HEK293 (cell line): ENCODE measurements around the gene TRAPPC2L.

Experiments
- CTCF ChIA-PET: fragments of 350-600 bp; formaldehyde crosslinking; extraction: SDS; loops from one replicate; lab custom pipeline; 2021; ENCODE audit warnings: antibody characterized with exemption; lab: Yijun Ruan, JAX
- POLR2A ChIA-PET: fragments of 300-600 bp; formaldehyde crosslinking; extraction: SDS; loops from one replicate; lab custom pipeline; 2020; ENCODE audit warnings: antibody characterized with exemption, inconsistent platforms; lab: Yijun Ruan, JAX
- H3K27ac ChIP-seq: fragments of 200-500 bp; sonication (Bioruptor generic); 2 replicates; pipeline ENCODE4 v1.5.1; 2014; ENCODE audit warnings: low read depth, low read length, control low read depth, inconsistent platforms; ENCODE audit errors: extremely low read depth
- H3K36me3 ChIP-seq, 2 experiments: fragments of 200-500 bp in 1 of 2; sonication (Bioruptor generic) in 1 of 2; 1 replicate in 1 of 2; 2 replicates in 1 of 2; pipeline ENCODE4 v1.5.1; 2014 to 2017; ENCODE audit warnings: inconsistent platforms in 2 of 2, low read length in 2 of 2; ENCODE audit not compliant: control insufficient read depth in 2 of 2, insufficient read depth in 1 of 2
- H3K4me1 ChIP-seq: fragments of 200-500 bp; sonication (Bioruptor generic); 2 replicates; pipeline ENCODE4 v1.5.1; 2014; ENCODE audit warnings: mild to moderate bottlenecking, low read length, inconsistent platforms; ENCODE audit not compliant: control insufficient read depth, insufficient read depth
- H3K4me3 ChIP-seq: 2 replicates; pipeline ENCODE4 v1.5.1; 2011; ENCODE audit warnings: low read depth, mild to moderate bottlenecking, control low read depth, low read length, moderate library complexity
- H3K9me3 ChIP-seq: fragments of 200-500 bp; sonication (Bioruptor generic); 2 replicates; pipeline ENCODE4 v1.5.1; 2014; ENCODE audit warnings: low read depth, low read length, inconsistent platforms; ENCODE audit not compliant: control insufficient read depth, insufficient read depth
- KLF7 ChIP-seq: fragments of 450-650 bp; formaldehyde crosslinking; IDR thresholded peaks from 2 replicates; pipeline ENCODE4 v1.5.1; 2016; ENCODE audit warnings: missing biosample characterization, missing genetic modification characterization, borderline replicate concordance
- MEIS1 ChIP-seq: sonication (generic); formaldehyde crosslinking; IDR thresholded peaks from 2 replicates; pipeline ENCODE4 v1.8.1; 2022; ENCODE audit warnings: missing genetic modification reagents, mild to moderate bottlenecking, borderline replicate concordance
- WT1 ChIP-seq: fragments of 450-650 bp; formaldehyde crosslinking; IDR thresholded peaks from 2 replicates; pipeline ENCODE4 v1.5.1; 2016; ENCODE audit warnings: missing biosample characterization, missing genetic modification characterization
- YY2 ChIP-seq: fragments of 450-650 bp; formaldehyde crosslinking; IDR thresholded peaks from 2 replicates; pipeline ENCODE4 v1.5.1; 2016; ENCODE audit warnings: missing biosample characterization, missing genetic modification characterization
- ZFHX2 ChIP-seq: fragments of 450-650 bp; formaldehyde crosslinking; conservative IDR thresholded peaks from 2 replicates; pipeline ENCODE4 v1.5.1; 2016; ENCODE audit warnings: missing biosample characterization, missing genetic modification characterization
- ZNF112 ChIP-seq: fragments of 450-650 bp; formaldehyde crosslinking; IDR thresholded peaks from 2 replicates; pipeline ENCODE4 v1.5.0; 2017; ENCODE audit warnings: missing biosample characterization, missing genetic modification characterization
- ZNF18 ChIP-seq: fragments of 450-650 bp; formaldehyde crosslinking; IDR thresholded peaks from 2 replicates; pipeline ENCODE4 v1.5.1; 2016; ENCODE audit warnings: missing biosample characterization, missing genetic modification characterization
- ZNF362 ChIP-seq: fragments of 450-650 bp; formaldehyde crosslinking; IDR thresholded peaks from 2 replicates; pipeline ENCODE4 v1.5.1; 2016; ENCODE audit warnings: missing biosample characterization, missing genetic modification characterization
- ZNF366 ChIP-seq: fragments of 450-650 bp; formaldehyde crosslinking; conservative IDR thresholded peaks from 2 replicates; pipeline ENCODE4 v1.5.1; 2016; ENCODE audit warnings: missing biosample characterization, missing genetic modification characterization
- ZNF510 ChIP-seq: fragments of 450-650 bp; formaldehyde crosslinking; IDR thresholded peaks from 2 replicates; pipeline ENCODE4 v1.5.1; 2018; ENCODE audit warnings: mild to moderate bottlenecking, missing genetic modification characterization, missing biosample characterization; ENCODE audit not compliant: insufficient replicate concordance
- ZNF610 ChIP-seq: fragments of 450-650 bp; formaldehyde crosslinking; IDR thresholded peaks from 2 replicates; pipeline ENCODE4 v1.5.1; 2016; ENCODE audit warnings: missing biosample characterization, missing genetic modification characterization, borderline replicate concordance
- ZNF677 ChIP-seq: fragments of 450-650 bp; IDR thresholded peaks from 2 replicates; pipeline ENCODE4 v1.5.0; 2018; ENCODE audit warnings: missing biosample characterization, mild to moderate bottlenecking, missing genetic modification characterization, moderate library complexity
- ZNF747 ChIP-seq: fragments of 450-650 bp; formaldehyde crosslinking; IDR thresholded peaks from 2 replicates; pipeline ENCODE4 v1.5.1; 2016; ENCODE audit warnings: missing biosample characterization, missing genetic modification characterization
- ZNF785 ChIP-seq: fragments of 450-650 bp; formaldehyde crosslinking; IDR thresholded peaks from 2 replicates; pipeline ENCODE4 v1.5.1; 2016; ENCODE audit warnings: missing biosample characterization, missing genetic modification characterization
- ZSCAN16 ChIP-seq: fragments of 450-650 bp; formaldehyde crosslinking; IDR thresholded peaks from 2 replicates; pipeline ENCODE4 v1.5.1; 2016; ENCODE audit warnings: missing biosample characterization, missing genetic modification characterization
- ZXDB ChIP-seq: fragments of 450-650 bp; formaldehyde crosslinking; IDR thresholded peaks from 2 replicates; pipeline ENCODE4 v1.5.1; 2016; ENCODE audit warnings: missing biosample characterization, missing genetic modification characterization
- TF ChIP-seq, protein P1 (sequence below): fragments of 450-650 bp; formaldehyde crosslinking; IDR thresholded peaks from 2 replicates; pipeline ENCODE4 v1.5.1; 2016; ENCODE audit warnings: missing biosample characterization, missing genetic modification characterization, borderline replicate concordance

The TRAPPC2L gene

DNA sequence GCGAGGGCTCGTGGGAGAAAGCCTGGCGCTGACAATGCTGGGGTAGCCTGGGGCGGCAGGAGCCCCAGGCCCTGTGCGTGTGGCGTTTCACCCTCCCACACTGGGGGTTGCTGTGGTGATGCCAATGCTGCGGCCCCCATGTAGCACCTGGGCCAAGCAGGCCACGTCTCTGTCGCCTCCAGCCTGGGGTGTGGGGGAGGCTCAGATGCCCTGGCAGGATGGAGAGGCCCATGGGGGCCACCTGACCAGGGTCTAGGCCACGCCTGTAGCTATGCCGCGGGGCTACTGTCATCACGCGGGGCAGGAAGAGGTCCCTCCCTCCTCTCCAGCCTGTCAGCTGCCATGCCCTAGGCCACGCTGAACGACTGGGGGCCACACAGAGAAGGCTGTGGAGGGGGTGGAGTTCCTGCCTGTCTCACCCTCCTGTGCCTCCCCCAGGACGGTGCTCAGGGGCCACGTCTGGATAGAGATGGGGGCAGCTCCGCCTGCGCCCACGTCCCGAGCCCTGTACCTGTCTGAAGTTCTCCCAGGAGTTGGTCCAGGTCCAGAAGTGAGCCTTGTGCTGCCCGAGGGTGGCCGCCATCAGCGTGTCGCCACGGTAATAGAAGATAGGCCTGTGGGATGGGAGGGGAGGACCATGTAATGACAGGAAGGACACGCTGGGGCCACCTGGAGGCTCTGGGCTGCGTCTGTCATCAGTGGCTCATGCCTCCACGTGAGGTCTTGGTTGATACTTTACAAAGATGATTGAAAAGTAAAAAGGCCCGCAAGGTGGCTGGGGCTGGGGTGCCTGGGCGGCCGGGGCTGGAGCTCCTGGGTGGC lies 32.5 kb upstream of the TRAPPC2L start:
- Histone ChIP-seq H3K4me1 (no peaks in the 10 kb centered on the region), H3K27ac (no peak overlapping the region), H3K4me3 (no peak overlapping the region), H3K36me3 (peaks cover 0 to 8% of the 10 kb centered on the region in 2 experiments; a peak in 1 of 3 replicates), H3K9me3 (no peaks in the 10 kb centered on the region)
- CTCF ChIA-PET, result interaction anchor here (0.6 kb wide), 1 partner anchor 343 kb away, joined by 3 read pairs; no protein-coding TSS in a partner anchor
- TF ChIP-seq ZNF785 (no peak), YY2 (tag by site-specific recombination) (no peak)
- POLR2A ChIA-PET, result no interaction called here

DNA sequence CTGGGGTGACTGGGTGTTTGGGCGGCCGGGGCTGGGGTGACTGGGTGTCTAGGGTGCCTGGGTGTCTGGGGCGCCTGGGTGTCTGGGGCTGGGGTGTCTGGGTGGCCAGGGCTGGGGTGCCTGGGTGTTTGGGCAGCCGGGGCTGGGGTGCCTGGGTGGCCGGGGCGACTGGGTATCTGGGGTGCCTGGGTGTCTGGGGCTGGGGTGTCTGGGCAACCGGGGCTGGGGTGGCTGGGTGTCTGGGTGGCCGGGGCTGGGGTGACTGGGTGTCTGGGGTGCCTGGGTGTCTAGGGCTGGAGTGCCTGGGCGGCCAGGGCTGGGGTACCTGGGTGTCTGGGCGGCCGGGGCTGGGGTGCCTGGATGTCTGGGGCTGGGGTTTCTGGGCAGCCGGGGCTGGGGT lies 31.8 kb upstream of the TRAPPC2L start:
- ChIA-PET POLR2A (no interaction called here), CTCF (interaction anchor here (0.6 kb wide), 1 partner anchor 342 kb away, joined by 3 read pairs; no protein-coding TSS in a partner anchor)
- H3K27ac ChIP-seq, result no peak overlapping the region
- H3K9me3 ChIP-seq, result no peaks in the 10 kb centered on the region
- peaks cover 0 to 8% of the 10 kb centered on the region in 2 experiments; a peak in 1 of 3 replicates for H3K36me3 ChIP-seq
- H3K4me3 ChIP-seq, result no peak overlapping the region
- TF ChIP-seq, protein P1, sequence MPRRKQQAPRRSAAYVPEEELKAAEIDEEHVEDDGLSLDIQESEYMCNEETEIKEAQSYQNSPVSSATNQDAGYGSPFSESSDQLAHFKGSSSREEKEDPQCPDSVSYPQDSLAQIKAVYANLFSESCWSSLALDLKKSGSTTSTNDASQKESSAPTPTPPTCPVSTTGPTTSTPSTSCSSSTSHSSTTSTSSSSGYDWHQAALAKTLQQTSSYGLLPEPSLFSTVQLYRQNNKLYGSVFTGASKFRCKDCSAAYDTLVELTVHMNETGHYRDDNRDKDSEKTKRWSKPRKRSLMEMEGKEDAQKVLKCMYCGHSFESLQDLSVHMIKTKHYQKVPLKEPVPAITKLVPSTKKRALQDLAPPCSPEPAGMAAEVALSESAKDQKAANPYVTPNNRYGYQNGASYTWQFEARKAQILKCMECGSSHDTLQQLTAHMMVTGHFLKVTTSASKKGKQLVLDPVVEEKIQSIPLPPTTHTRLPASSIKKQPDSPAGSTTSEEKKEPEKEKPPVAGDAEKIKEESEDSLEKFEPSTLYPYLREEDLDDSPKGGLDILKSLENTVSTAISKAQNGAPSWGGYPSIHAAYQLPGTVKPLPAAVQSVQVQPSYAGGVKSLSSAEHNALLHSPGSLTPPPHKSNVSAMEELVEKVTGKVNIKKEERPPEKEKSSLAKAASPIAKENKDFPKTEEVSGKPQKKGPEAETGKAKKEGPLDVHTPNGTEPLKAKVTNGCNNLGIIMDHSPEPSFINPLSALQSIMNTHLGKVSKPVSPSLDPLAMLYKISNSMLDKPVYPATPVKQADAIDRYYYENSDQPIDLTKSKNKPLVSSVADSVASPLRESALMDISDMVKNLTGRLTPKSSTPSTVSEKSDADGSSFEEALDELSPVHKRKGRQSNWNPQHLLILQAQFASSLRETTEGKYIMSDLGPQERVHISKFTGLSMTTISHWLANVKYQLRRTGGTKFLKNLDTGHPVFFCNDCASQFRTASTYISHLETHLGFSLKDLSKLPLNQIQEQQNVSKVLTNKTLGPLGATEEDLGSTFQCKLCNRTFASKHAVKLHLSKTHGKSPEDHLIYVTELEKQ (tag by site-specific recombination), result no peak
- TF ChIP-seq ZNF112 (tag by site-specific recombination) (no peak), ZSCAN16 (tag by site-specific recombination) (no peak), ZFHX2 (tag by site-specific recombination) (no peak), WT1 (tag by site-specific recombination) (no peak), ZNF366 (tag by site-specific recombination) (no peak), ZNF747 (tag by site-specific recombination) (no peak), ZNF677 (tag by site-specific recombination) (no peak)
- H3K4me1 ChIP-seq, result no peaks in the 10 kb centered on the region

- TF ChIP-seq ZNF510 (tag by site-specific recombination) (no peak), ZXDB (tag by site-specific recombination) (no peak), ZNF610 (tag by site-specific recombination) (no peak), MEIS1 (CRISPR knock-in tag) (no peak), ZNF362 (tag by site-specific recombination) (no peak), ZNF18 (tag by site-specific recombination) (no peak), KLF7 (tag by site-specific recombination) (no peak)
- POLR2A ChIA-PET, result no interaction called here
- Histone ChIP-seq H3K36me3 (peaks cover 0 to 8% of the 10 kb centered on the region in 2 experiments; a peak in 1 of 3 replicates), H3K27ac (no peak overlapping the region), H3K4me3 (no peak overlapping the region), H3K9me3 (no peaks in the 10 kb centered on the region), H3K4me1 (no peaks in the 10 kb centered on the region)
- CTCF ChIA-PET, result no interaction called here
Measured at GRCh38 chr16:88826070-88826840, 30.7 kb upstream of the TRAPPC2L start.
